SU-DHL-6 (cell line): Measurements from ENCODE around the gene DCDC2.

Experiments
- H2AFZ ChIP-seq: fragments of 200-600 bp; sonication (generic); 2 replicates; pipeline ENCODE4 v1.6.1; 2014; ENCODE audit warnings: low read depth, mild to moderate bottlenecking, moderate library complexity, mixed read lengths, antibody characterized with exemption, low read length; ENCODE audit not compliant: severe bottlenecking
- H3F3A ChIP-seq: fragments of 200-600 bp; shearing (Covaris generic); 2 replicates; pipeline ENCODE4 v1.6.0; 2016; ENCODE audit warnings: antibody characterized with exemption, mild to moderate bottlenecking; ENCODE audit not compliant: insufficient read depth
- H3K27ac ChIP-seq: fragments of 200-600 bp; sonication (generic); 2 replicates; pipeline ENCODE4 v1.5.1; 2016; ENCODE audit warnings: low read depth, mild to moderate bottlenecking, low read length, moderate library complexity, mixed read lengths
- H3K27me3 ChIP-seq: fragments of 200-600 bp; sonication (generic), shearing (Covaris generic); 2 replicates; pipeline ENCODE4 v1.6.0; 2014; ENCODE audit warnings: mild to moderate bottlenecking, low read length
- H3K36me3 ChIP-seq: fragments of 200-600 bp; sonication (generic); 2 replicates; pipeline ENCODE4 v1.6.1; 2014; ENCODE audit warnings: mild to moderate bottlenecking, low read length, mixed read lengths
- H3K4me2 ChIP-seq: fragments of 300-600, 200-600 bp; shearing (Covaris generic), sonication (generic); 2 replicates; pipeline ENCODE4 v1.6.0; 2014; ENCODE audit warnings: low read length, low read depth, mild to moderate bottlenecking; ENCODE audit not compliant: poor library complexity, severe bottlenecking
- H3K4me3 ChIP-seq: fragments of 200-600 bp; sonication (generic); 2 replicates; pipeline ENCODE4 v1.5.1; 2014; ENCODE audit warnings: antibody characterized with exemption, low read length, mild to moderate bottlenecking, mixed read lengths; ENCODE audit not compliant: insufficient read depth, poor library complexity, severe bottlenecking
- H3K79me2 ChIP-seq: fragments of 200-600 bp; sonication (generic); 2 replicates; pipeline ENCODE4 v1.6.1; 2014; ENCODE audit warnings: mild to moderate bottlenecking, low read length, moderate library complexity; ENCODE audit not compliant: insufficient read depth
- H3K9ac ChIP-seq: fragments of 200-600 bp; sonication (generic); 2 replicates; pipeline ENCODE4 v1.7.0; 2014; ENCODE audit warnings: mild to moderate bottlenecking, low read length
- H3K9me2 ChIP-seq: fragments of 200-600 bp; sonication (generic); replicated peaks from 2 replicates; pipeline ENCODE4 v1.6.1; 2014; ENCODE audit warnings: low read length; ENCODE audit not compliant: insufficient read depth
- H3K9me3 ChIP-seq: fragments of 200-600 bp; sonication (generic); 2 replicates; pipeline ENCODE4 v1.6.1; 2014; ENCODE audit warnings: low read length, mixed read lengths; ENCODE audit not compliant: insufficient read depth
- H4K20me1 ChIP-seq: fragments of 200-600 bp; sonication (generic); 2 replicates; pipeline ENCODE4 v1.6.1; 2014; ENCODE audit warnings: low read depth, mild to moderate bottlenecking, antibody characterized with exemption, low read length, moderate library complexity, mixed read lengths
- EZH2phosphoT487 ChIP-seq: fragments of 200-600 bp; sonication (generic), shearing (Covaris generic); conservative IDR thresholded peaks from 2 replicates; pipeline ENCODE4 v1.6.1; 2018; ENCODE audit warnings: mild to moderate bottlenecking, antibody characterized with exemption, low read length, moderate library complexity, mixed read lengths
- TF ChIP-seq, protein P1 (sequence below): fragments of 200-600 bp; sonication (generic); IDR thresholded peaks from one replicate; pipeline ENCODE4 v1.5.1; 2017; ENCODE audit warnings: antibody characterized with exemption, mild to moderate bottlenecking, low read length, moderate library complexity; ENCODE audit not compliant: insufficient read depth, poor library complexity, severe bottlenecking

DCDC2 gene

DNA sequence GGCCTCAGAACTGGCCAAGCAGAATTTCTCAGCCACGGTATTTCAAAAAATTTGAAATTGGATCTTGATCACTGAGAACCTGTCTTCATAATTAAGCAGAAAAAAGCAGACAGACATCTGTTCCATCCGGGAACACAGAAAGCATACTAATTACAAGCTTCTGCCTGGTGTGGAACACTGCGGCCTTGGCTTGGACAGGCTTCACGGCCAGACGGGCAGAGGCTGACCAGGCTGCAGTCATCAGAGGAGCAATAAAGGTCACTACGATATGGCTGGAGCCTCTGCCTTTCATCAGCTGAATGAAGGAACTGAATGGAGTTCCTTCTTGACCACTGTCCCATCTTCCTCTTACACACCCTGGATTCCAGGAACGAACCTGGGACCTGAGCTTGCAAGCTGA is 235.7 kb downstream of the DCDC2 start:
- Histone ChIP-seq H3K9me2 (no peaks in the 10 kb centered on the region), H3K9me3 (no peaks in the 10 kb centered on the region)

More for the DNA sequence above, 235.7 kb downstream of the DCDC2 start:
- H3K27ac ChIP-seq, result no peak overlapping the region
- TF ChIP-seq, protein P1, sequence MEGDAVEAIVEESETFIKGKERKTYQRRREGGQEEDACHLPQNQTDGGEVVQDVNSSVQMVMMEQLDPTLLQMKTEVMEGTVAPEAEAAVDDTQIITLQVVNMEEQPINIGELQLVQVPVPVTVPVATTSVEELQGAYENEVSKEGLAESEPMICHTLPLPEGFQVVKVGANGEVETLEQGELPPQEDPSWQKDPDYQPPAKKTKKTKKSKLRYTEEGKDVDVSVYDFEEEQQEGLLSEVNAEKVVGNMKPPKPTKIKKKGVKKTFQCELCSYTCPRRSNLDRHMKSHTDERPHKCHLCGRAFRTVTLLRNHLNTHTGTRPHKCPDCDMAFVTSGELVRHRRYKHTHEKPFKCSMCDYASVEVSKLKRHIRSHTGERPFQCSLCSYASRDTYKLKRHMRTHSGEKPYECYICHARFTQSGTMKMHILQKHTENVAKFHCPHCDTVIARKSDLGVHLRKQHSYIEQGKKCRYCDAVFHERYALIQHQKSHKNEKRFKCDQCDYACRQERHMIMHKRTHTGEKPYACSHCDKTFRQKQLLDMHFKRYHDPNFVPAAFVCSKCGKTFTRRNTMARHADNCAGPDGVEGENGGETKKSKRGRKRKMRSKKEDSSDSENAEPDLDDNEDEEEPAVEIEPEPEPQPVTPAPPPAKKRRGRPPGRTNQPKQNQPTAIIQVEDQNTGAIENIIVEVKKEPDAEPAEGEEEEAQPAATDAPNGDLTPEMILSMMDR, result no peak
- TF ChIP-seq EZH2phosphoT487, result no peak
- no peaks in the 10 kb centered on the region for H3K79me2 ChIP-seq
- no peaks in the 10 kb centered on the region for H3K27me3 ChIP-seq
- no peak overlapping the region for H3K9ac ChIP-seq
- H3K36me3 ChIP-seq, result no peaks in the 10 kb centered on the region
- no peak overlapping the region for H3K4me2 ChIP-seq
- no peaks in the 10 kb centered on the region for H3F3A ChIP-seq
- no peak overlapping the region for H2AFZ ChIP-seq
- no peaks in the 10 kb centered on the region for H4K20me1 ChIP-seq
- H3K4me3 ChIP-seq, result no peak overlapping the region
